HG03457 (cell line): ENCODE data around the gene UBASH3A.

Experiments
- ATAC-seq: cut with Tn5 transposase; IDR thresholded peaks from one replicate; pipeline ENCODE4 v1.9.1; 2021; ENCODE audit warnings: moderate number of reproducible peaks; ENCODE audit not compliant: unreplicated experiment

Gene UBASH3A

GRCh38 chr21:42374864-42375499, 28.7 kb upstream of the UBASH3A start:
- no peak for ATAC-seq

GRCh38 chr21:42375506-42375905, 28.2 kb upstream of the UBASH3A start:
- no peak for ATAC-seq

- no peak for ATAC-seq
Observed at GRCh38 chr21:42375966-42376337, 27.8 kb upstream of the UBASH3A start.

- ATAC-seq: no peak
Observed at GRCh38 chr21:42376338-42376982, 27.2 kb upstream of the UBASH3A start.

- no peak for ATAC-seq
Observed at GRCh38 chr21:42377211-42377950, 26.3 kb upstream of the UBASH3A start.

- no peak for ATAC-seq
Observed at GRCh38 chr21:42377951-42378340, 25.8 kb upstream of the UBASH3A start.

GRCh38 chr21:42378418-42378817, 25.3 kb upstream of the UBASH3A start:
- ATAC-seq: no peak

GRCh38 chr21:42379426-42380215, 24.1 kb upstream of the UBASH3A start:
- no peak for ATAC-seq

- ATAC-seq: no peak
Observed at GRCh38 chr21:42381347-42381984, 22.2 kb upstream of the UBASH3A start.

GRCh38 chr21:42382915-42383314, 20.8 kb upstream of the UBASH3A start:
- no peak for ATAC-seq

GRCh38 chr21:42383331-42383730, 20.4 kb upstream of the UBASH3A start:
- no peak for ATAC-seq

GRCh38 chr21:42384156-42384945, 19.4 kb upstream of the UBASH3A start:
- ATAC-seq: no peak

GRCh38 chr21:42384989-42385388, 18.7 kb upstream of the UBASH3A start:
- ATAC-seq: no peak

- no peak for ATAC-seq
Observed at GRCh38 chr21:42385619-42386018, 18.1 kb upstream of the UBASH3A start.

GRCh38 chr21:42386034-42386591, 17.6 kb upstream of the UBASH3A start:
- ATAC-seq: no peak

GRCh38 chr21:42387164-42387563, 16.5 kb upstream of the UBASH3A start:
- ATAC-seq: no peak

GRCh38 chr21:42387843-42388340, 15.8 kb upstream of the UBASH3A start:
- no peak for ATAC-seq

GRCh38 chr21:42388740-42389448, 14.8 kb upstream of the UBASH3A start:
- no peak for ATAC-seq

GRCh38 chr21:42389449-42389835, 14.3 kb upstream of the UBASH3A start:
- ATAC-seq: no peak
